ENCODE data around the gene PKN2.
"Not testable (repeated sequence)": the region's sequence is repeated elsewhere in the genome, so short reads cannot be mapped to it uniquely, and the experiment has no call there.

The PKN2 gene

DNA sequence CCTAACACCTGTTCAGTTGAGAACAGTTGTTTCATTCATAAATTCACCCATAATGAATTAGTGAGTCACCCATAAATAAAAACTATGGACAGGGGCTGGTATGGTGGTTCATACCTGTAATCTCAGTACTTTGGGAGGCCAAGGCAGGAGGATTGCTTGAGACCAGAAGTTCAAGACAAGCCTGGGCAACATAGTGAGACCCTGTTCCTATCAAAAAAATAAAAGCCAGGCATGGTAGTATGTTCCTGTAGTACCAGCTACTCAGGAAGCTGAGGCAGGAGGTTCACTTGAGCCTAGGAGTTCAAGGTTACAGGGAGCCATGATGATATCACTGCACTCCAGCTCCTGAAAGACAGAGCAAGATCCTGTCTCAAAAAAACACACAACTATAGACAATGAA, 128.3 kb downstream of the PKN2 start:
- no peak for DNase-seq (ENCODE audit: low spot score)
- Histone ChIP-seq H2AFZ (ENCODE audit: low read length) (no peak overlapping the region), H3K9ac (ENCODE audit: low read depth, low read length, poor library complexity) (no peak overlapping the region)

DNA sequence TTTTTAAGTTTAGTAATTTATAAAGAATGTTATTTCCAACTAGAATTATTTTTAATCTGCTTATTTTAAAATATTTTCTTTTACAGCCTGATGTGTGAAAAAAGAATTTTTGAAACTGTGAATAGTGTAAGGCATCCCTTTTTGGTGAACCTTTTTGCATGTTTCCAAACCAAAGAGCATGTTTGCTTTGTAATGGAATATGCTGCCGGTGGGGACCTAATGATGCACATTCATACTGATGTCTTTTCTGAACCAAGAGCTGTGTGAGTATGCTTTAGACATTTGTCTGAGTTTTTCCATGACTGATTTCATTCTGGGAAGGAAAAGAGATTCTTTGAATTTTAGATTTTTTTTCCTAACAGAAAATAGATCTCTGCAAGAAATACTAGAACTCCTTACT, 129.4 kb downstream of the PKN2 start:
- no peak overlapping the region for H3K14ac ChIP-seq (ENCODE audit: low read length)
- no peak overlapping the region for H3K27ac ChIP-seq (replicated peaks; ENCODE audit: low read length)
- H3K4me3 ChIP-seq (ENCODE audit: low read length in 2 of 2): no peak overlapping the region
- no CpG with 5 or more reads among the region's 1 CpG for WGBS, 2 donors (ENCODE audit: extremely low coverage in 2 of 2, insufficient read length in 2 of 2, insufficient replicate concordance in 1 of 2)
- H4K8ac ChIP-seq (ENCODE audit: low read depth, low read length): no peak overlapping the region
- no peak overlapping the region for H2BK120ac ChIP-seq (ENCODE audit: low read depth, low read length)
- H3K4me2 ChIP-seq (ENCODE audit: insufficient read depth, low read length, poor library complexity, severe bottlenecking): no peak overlapping the region
- H2AFZ ChIP-seq (ENCODE audit: low read length): no peak overlapping the region
- H2BK15ac ChIP-seq (ENCODE audit: low read length): no peak overlapping the region
- H3K4ac ChIP-seq (ENCODE audit: low read length): no peak overlapping the region
- H3K18ac ChIP-seq (ENCODE audit: low read length): no peak overlapping the region
- no peaks in the 10 kb centered on the region for H3K4me1 ChIP-seq (ENCODE audit: control insufficient read depth in 2 of 2, insufficient read depth in 1 of 2, low read depth in 1 of 2, low read length in 2 of 2)
- no peak overlapping the region for H4K91ac ChIP-seq (ENCODE audit: low read depth, low read length, poor library complexity)
- H2BK5ac ChIP-seq (ENCODE audit: low read length): no peak overlapping the region
- no peak for DNase-seq (ENCODE audit: low spot score)
- H3K9ac ChIP-seq (ENCODE audit: low read depth, low read length, poor library complexity): no peak overlapping the region
- H3K79me1 ChIP-seq (ENCODE audit: low read depth, low read length): peaks cover 1% of the 10 kb centered on the region
- H2BK12ac ChIP-seq (ENCODE audit: low read length): no peak overlapping the region
- peaks cover 3 to 92% of the 10 kb centered on the region in 2 donors for H3K36me3 ChIP-seq (replicated peaks in 1 of 2; ENCODE audit: control insufficient read depth in 2 of 2, insufficient read depth in 2 of 2, low read length in 2 of 2)
- H2AK5ac ChIP-seq (ENCODE audit: low read depth, low read length): no peak overlapping the region
- H3K27me3 ChIP-seq (ENCODE audit: control insufficient read depth in 3 of 3, insufficient read depth in 3 of 3, low read depth in 1 of 3, low read length in 3 of 3): no peaks in the 10 kb centered on the region
- H3K23ac ChIP-seq (ENCODE audit: low read depth, low read length, poor library complexity): no peak overlapping the region
- no peaks in the 10 kb centered on the region for H3K9me3 ChIP-seq (replicated peaks in 1 of 2; ENCODE audit: control insufficient read depth in 2 of 2, insufficient read depth in 1 of 2, low read depth in 1 of 2, low read length in 2 of 2)

More for the DNA sequence above, 128.3 kb downstream of the PKN2 start:
- H2BK5ac ChIP-seq (ENCODE audit: low read length): no peak overlapping the region
- no peak overlapping the region for H4K91ac ChIP-seq (ENCODE audit: low read depth, low read length, poor library complexity)
- H3K79me1 ChIP-seq (ENCODE audit: low read depth, low read length): peaks cover 1% of the 10 kb centered on the region
- no peak overlapping the region for H4K8ac ChIP-seq (ENCODE audit: low read depth, low read length)
- H3K27ac ChIP-seq (replicated peaks; ENCODE audit: low read length): no peak overlapping the region
- no peaks in the 10 kb centered on the region for H3K27me3 ChIP-seq (ENCODE audit: control insufficient read depth in 3 of 3, insufficient read depth in 3 of 3, low read depth in 1 of 3, low read length in 3 of 3)
- no peak overlapping the region for H2BK120ac ChIP-seq (ENCODE audit: low read depth, low read length)
- no peak overlapping the region for H3K4me2 ChIP-seq (ENCODE audit: insufficient read depth, low read length, poor library complexity, severe bottlenecking)
- H3K36me3 ChIP-seq (replicated peaks in 1 of 2; ENCODE audit: control insufficient read depth in 2 of 2, insufficient read depth in 2 of 2, low read length in 2 of 2): peaks cover 3 to 96% of the 10 kb centered on the region in 2 donors
- no peak overlapping the region for H2BK12ac ChIP-seq (ENCODE audit: low read length)
- no peaks in the 10 kb centered on the region for H3K4me1 ChIP-seq (ENCODE audit: control insufficient read depth in 2 of 2, insufficient read depth in 1 of 2, low read depth in 1 of 2, low read length in 2 of 2)
- H3K18ac ChIP-seq (ENCODE audit: low read length): no peak overlapping the region
- no peak overlapping the region for H3K4me3 ChIP-seq (ENCODE audit: low read length in 2 of 2)
- H2BK15ac ChIP-seq (ENCODE audit: low read length): no peak overlapping the region
- no peaks in the 10 kb centered on the region for H3K9me3 ChIP-seq (replicated peaks in 1 of 2; ENCODE audit: control insufficient read depth in 2 of 2, insufficient read depth in 1 of 2, low read depth in 1 of 2, low read length in 2 of 2)
- H2AK5ac ChIP-seq (ENCODE audit: low read depth, low read length): no peak overlapping the region
- no peak overlapping the region for H3K4ac ChIP-seq (ENCODE audit: low read length)
- no peak overlapping the region for H3K14ac ChIP-seq (ENCODE audit: low read length)
- H3K23ac ChIP-seq (ENCODE audit: low read depth, low read length, poor library complexity): no peak overlapping the region

- peaks cover 3 to 76% of the 10 kb centered on the region in 2 donors for H3K36me3 ChIP-seq (replicated peaks in 1 of 2; ENCODE audit: control insufficient read depth in 2 of 2, insufficient read depth in 2 of 2, low read length in 2 of 2)
- not testable (repeated sequence) for H4K91ac ChIP-seq (ENCODE audit: low read depth, low read length, poor library complexity); H2BK15ac ChIP-seq (ENCODE audit: low read length); H3K14ac ChIP-seq (ENCODE audit: low read length); H3K79me1 ChIP-seq (ENCODE audit: low read depth, low read length); H3K9ac ChIP-seq (ENCODE audit: low read depth, low read length, poor library complexity); H3K27ac ChIP-seq (replicated peaks; ENCODE audit: low read length); H3K4me1 ChIP-seq (ENCODE audit: control insufficient read depth in 2 of 2, insufficient read depth in 1 of 2, low read depth in 1 of 2, low read length in 2 of 2); DNase-seq (ENCODE audit: low spot score); H3K4me2 ChIP-seq (ENCODE audit: insufficient read depth, low read length, poor library complexity, severe bottlenecking); H3K9me3 ChIP-seq (replicated peaks in 1 of 2; ENCODE audit: control insufficient read depth in 2 of 2, insufficient read depth in 1 of 2, low read depth in 1 of 2, low read length in 2 of 2); H3K18ac ChIP-seq (ENCODE audit: low read length); H4K8ac ChIP-seq (ENCODE audit: low read depth, low read length); H2BK5ac ChIP-seq (ENCODE audit: low read length); H3K27me3 ChIP-seq (ENCODE audit: control insufficient read depth in 3 of 3, insufficient read depth in 3 of 3, low read depth in 1 of 3, low read length in 3 of 3); H2AK5ac ChIP-seq (ENCODE audit: low read depth, low read length); H3K23ac ChIP-seq (ENCODE audit: low read depth, low read length, poor library complexity); H2BK12ac ChIP-seq (ENCODE audit: low read length); H3K4me3 ChIP-seq (ENCODE audit: low read length in 2 of 2); H2AFZ ChIP-seq (ENCODE audit: low read length); H3K4ac ChIP-seq (ENCODE audit: low read length); H2BK120ac ChIP-seq (ENCODE audit: low read depth, low read length)
- no CpG with 5 or more reads among the region's 3 CpGs for WGBS, 2 donors (ENCODE audit: extremely low coverage in 2 of 2, insufficient read length in 2 of 2, insufficient replicate concordance in 1 of 2)
Observed at GRCh38 chr1:88819642-88820041, 135.6 kb downstream of the PKN2 start.

DNA sequence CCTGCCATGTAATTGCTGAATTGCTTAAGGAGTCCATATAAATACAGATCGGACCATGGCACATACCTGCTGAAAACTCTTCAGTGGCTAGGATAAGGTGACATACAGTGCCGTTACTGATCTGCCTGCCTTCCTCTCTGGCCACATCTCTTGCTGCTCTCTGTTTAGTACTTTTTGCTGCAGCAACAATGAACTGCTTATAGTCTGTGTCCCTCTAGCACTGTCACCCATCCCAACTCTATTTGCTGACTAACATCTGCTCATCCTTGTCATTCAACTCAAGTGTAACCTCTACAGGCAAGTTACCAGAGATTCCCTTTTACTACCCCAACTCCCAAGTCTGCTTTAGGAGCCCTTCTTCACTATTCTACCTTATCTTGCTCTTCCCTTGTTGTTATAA, 141.6 kb downstream of the PKN2 start:
- H3K23ac ChIP-seq (ENCODE audit: low read depth, low read length, poor library complexity): no peak overlapping the region
- H2BK12ac ChIP-seq (ENCODE audit: low read length): no peak overlapping the region
- no CpG with 5 or more reads among the region's 2 CpGs for WGBS, 2 donors (ENCODE audit: extremely low coverage in 2 of 2, insufficient read length in 2 of 2, insufficient replicate concordance in 1 of 2)
- no peak overlapping the region for H3K18ac ChIP-seq (ENCODE audit: low read length)
- H3K27ac ChIP-seq (replicated peaks; ENCODE audit: low read length): no peak overlapping the region
- DNase-seq (ENCODE audit: low spot score): no peak
- H4K91ac ChIP-seq (ENCODE audit: low read depth, low read length, poor library complexity): no peak overlapping the region
- no peak overlapping the region for H4K8ac ChIP-seq (ENCODE audit: low read depth, low read length)
- no peak overlapping the region for H2BK15ac ChIP-seq (ENCODE audit: low read length)
- no peak overlapping the region for H3K9ac ChIP-seq (ENCODE audit: low read depth, low read length, poor library complexity)
- no peaks in the 10 kb centered on the region for H3K9me3 ChIP-seq (replicated peaks in 1 of 2; ENCODE audit: control insufficient read depth in 2 of 2, insufficient read depth in 1 of 2, low read depth in 1 of 2, low read length in 2 of 2)
- peaks cover 5 to 97% of the 10 kb centered on the region in 2 donors for H3K36me3 ChIP-seq (replicated peaks in 1 of 2; ENCODE audit: control insufficient read depth in 2 of 2, insufficient read depth in 2 of 2, low read length in 2 of 2)
- H2BK5ac ChIP-seq (ENCODE audit: low read length): no peak overlapping the region
- no peak overlapping the region for H3K4me2 ChIP-seq (ENCODE audit: insufficient read depth, low read length, poor library complexity, severe bottlenecking)
- no peak overlapping the region for H3K14ac ChIP-seq (ENCODE audit: low read length)
- H3K4me3 ChIP-seq (ENCODE audit: low read length in 2 of 2): no peak overlapping the region
- no peaks in the 10 kb centered on the region for H3K4me1 ChIP-seq (ENCODE audit: control insufficient read depth in 2 of 2, insufficient read depth in 1 of 2, low read depth in 1 of 2, low read length in 2 of 2)
- no peaks in the 10 kb centered on the region for H3K27me3 ChIP-seq (ENCODE audit: control insufficient read depth in 3 of 3, insufficient read depth in 3 of 3, low read depth in 1 of 3, low read length in 3 of 3)
- no peak overlapping the region for H2BK120ac ChIP-seq (ENCODE audit: low read depth, low read length)
- no peaks in the 10 kb centered on the region for H3K79me1 ChIP-seq (ENCODE audit: low read depth, low read length)
- H3K4ac ChIP-seq (ENCODE audit: low read length): no peak overlapping the region
- H2AFZ ChIP-seq (ENCODE audit: low read length): no peak overlapping the region
- no peak overlapping the region for H2AK5ac ChIP-seq (ENCODE audit: low read depth, low read length)

Data from neuronal stem cell (in vitro differentiated cells).